HT1080 (cell line): ENCODE results near the gene CEP70. TPM values are rescaled to one million over a fixed set of nuclear protein-coding genes. Genes with fewer than 3 reads are reported as not detected.
"Not testable (repeated sequence)": the region's sequence is repeated elsewhere in the genome, so short reads cannot be mapped to it uniquely, and the experiment has no call there.

Source experiments
- DNase-seq: peaks from one replicate; pipeline ENCODE4 v3.0.0-alpha.2; 2015; ENCODE audit warnings: low read depth
- total RNA-seq: library from RNA; depleted of rRNA; stranded (reverse); fragments of >200 nt; shearing (Covaris generic); gene quantifications from 2 replicates; pipeline ENCODE4 v1.2.3, GENCODE V29; 2014; rRNA removed

The CEP70 gene
- total RNA-seq, 1 experiment from 2014 or later: 9.0 TPM

- DNase-seq: not testable (repeated sequence)
These were observed 140.1 kb downstream of the CEP70 start for GRCh38 chr3:138453940-138454339.

GRCh38 chr3:138452436-138452835 lies 141.6 kb downstream of the CEP70 start:
- DNase-seq: no peak

GRCh38 chr3:138451595-138452162 lies 142.4 kb downstream of the CEP70 start:
- DNase-seq: no peak

DNA sequence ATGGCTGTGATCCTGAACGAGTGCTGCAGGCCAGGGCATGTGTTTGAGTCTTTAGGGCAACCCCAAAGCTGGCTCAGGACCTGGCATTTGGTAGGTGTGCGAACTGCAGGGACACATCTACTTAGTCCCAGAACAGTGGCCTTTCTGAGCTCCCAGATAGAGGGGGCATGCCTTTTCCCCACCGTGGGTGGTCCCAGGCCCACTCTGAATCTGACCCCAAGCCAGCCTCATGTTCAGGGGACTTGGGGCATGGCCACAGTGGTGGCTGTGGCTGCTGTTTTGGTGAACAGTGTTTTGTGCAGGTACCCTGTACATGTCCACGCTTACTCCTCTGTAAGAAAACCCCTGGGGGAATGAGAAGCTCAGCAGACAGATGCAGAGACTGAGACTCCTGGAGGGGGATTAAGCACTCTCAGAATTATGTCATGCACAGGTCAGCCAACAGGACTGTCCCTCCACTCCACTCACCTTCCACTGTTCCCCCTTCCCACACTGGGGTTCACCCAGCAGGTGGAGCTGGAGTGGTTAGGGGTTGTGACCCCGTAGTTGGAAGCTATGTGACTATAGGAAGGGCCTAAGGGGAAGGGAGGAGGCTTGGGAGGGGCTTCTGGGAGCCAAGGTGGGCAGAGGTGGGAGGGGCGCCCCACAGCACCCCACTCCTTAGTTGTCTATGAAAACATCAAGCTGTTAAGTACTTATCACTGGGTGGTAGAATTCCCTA lies 143.2 kb downstream of the CEP70 start:
- no peak for DNase-seq

GRCh38 chr3:138450181-138450580 lies 143.9 kb downstream of the CEP70 start:
- no peak for DNase-seq

GRCh38 chr3:138449490-138449889 lies 144.6 kb downstream of the CEP70 start:
- no peak for DNase-seq

GRCh38 chr3:138448631-138449030 lies 145.4 kb downstream of the CEP70 start:
- DNase-seq: no peak

- DNase-seq: no peak
These were observed 148.4 kb downstream of the CEP70 start for GRCh38 chr3:138445654-138446053.

- DNase-seq: no peak
These were observed 148.8 kb downstream of the CEP70 start for GRCh38 chr3:138445236-138445635.

Other genes starting within 250 kb of the CEP70 start
- 2.3 and 3.1 TPM in 2 replicates for gene MRAS, start 245.7 kb downstream of the CEP70 start, total RNA-seq
- 0.02 and 0.40 TPM in 2 replicates for gene ESYT3, start 159.6 kb downstream of the CEP70 start, total RNA-seq
- gene FAIM, start 14.5 kb upstream of the CEP70 start, total RNA-seq: 10.6 and 11.9 TPM in 2 replicates
- 12.1 and 18.7 TPM in 2 replicates for gene PIK3CB, start 240.7 kb upstream of the CEP70 start, total RNA-seq